ENCODE results near the gene LDAH. TPM values are rescaled to one million over a fixed set of nuclear protein-coding genes. Genes with fewer than 3 reads are reported as not detected.

LDAH gene
- total and polyA plus RNA-seq, 10 of the 15 experiments (the other 5 are each of a cell fraction or from before 2014, with no cell fraction given) = 17.9 to 44.7 (median 30.0) TPM

DNA sequence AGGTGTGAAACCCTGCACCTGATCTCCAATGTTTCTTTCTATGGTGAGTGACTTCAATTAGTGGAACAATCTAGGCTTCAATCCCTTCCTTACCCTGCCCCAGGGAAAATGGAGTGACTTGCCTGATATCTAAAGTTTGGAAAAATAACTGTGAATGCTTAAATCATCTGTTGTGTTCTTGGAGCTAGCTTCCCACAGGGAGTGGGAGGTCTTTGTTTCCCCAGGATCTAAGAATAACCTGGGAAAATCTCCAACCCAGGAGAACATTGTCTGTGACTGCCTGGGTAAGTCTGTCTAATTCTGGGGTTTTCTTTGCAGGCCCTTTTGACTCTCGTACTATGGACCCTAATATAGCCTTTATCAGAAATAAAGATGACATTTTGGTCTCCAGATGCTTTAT, 13.6 kb upstream of the LDAH start:
- Histone ChIP-seq H3K36me3 (ENCODE audit: control insufficient read depth in 2 of 2, insufficient read depth in 2 of 2, low read length in 1 of 2) (no peaks in the 10 kb centered on the region), H3K79me2 (ENCODE audit: control insufficient read depth, insufficient read depth, low read length) (no peaks in the 10 kb centered on the region), H3K27ac (ENCODE audit: control insufficient read depth, insufficient read depth) (no peak overlapping the region), H3K27me3 (replicated peaks in 1 of 2; ENCODE audit: control insufficient read depth in 2 of 2, insufficient read depth in 2 of 2, low read length in 1 of 2) (no peaks in the 10 kb centered on the region), H2AFZ (ENCODE audit: control insufficient read depth, low read depth, low read length) (no peak overlapping the region), H3K4me3 (no peak overlapping the region), H4K20me1 (ENCODE audit: control insufficient read depth, insufficient read depth) (no peaks in the 10 kb centered on the region), H3K9ac (ENCODE audit: control insufficient read depth, insufficient read depth, low read length) (no peak overlapping the region), H3K9me3 (replicated peaks; ENCODE audit: control insufficient read depth, insufficient read depth, low read length) (no peaks in the 10 kb centered on the region), H3K4me1 (ENCODE audit: control insufficient read depth, insufficient read depth, low read length) (no peaks in the 10 kb centered on the region), H3K4me2 (ENCODE audit: control insufficient read depth, insufficient read depth) (no peak overlapping the region)
- no peak for DNase-seq (ENCODE audit: low read depth, low spot score)
- CTCF ChIA-PET = no interaction called here
- RAD21 ChIA-PET (ENCODE audit: unreplicated experiment) = no interaction called here
- WGBS (ENCODE audit: insufficient coverage, insufficient replicate concordance, low lambda C conversion rate, missing lambda C conversion rate) = 0% methylated on average over 1 of the region's 1 CpG
- SMC1A ChIA-PET (ENCODE audit: uncharacterized antibody, unreplicated experiment) = no interaction called here
- TF ChIP-seq HDAC6 (IDR thresholded peaks at IDR 0.05; ENCODE audit: unreplicated experiment) = no peak
- no peak for TF ChIP-seq RUNX3 (IDR thresholded peaks at IDR 0.05; ENCODE audit: low read length)
- no peak for TF ChIP-seq POLR2A (IDR thresholded peaks at IDR 0.05; ENCODE audit: low read depth, low read length)
- TF ChIP-seq NFXL1 (IDR thresholded peaks at IDR 0.05; ENCODE audit: borderline replicate concordance) = no peak
- BruUV-seq (replicated peaks) = no TSS peak
- POLR2A ChIA-PET = no interaction called here
- FAIRE-seq = no peak
- ATAC-seq = no peak
- intact Hi-C loops (cut with micrococcal nuclease; ENCODE audit: unreplicated experiment) = no loop called here
- in situ Hi-C loops (cut with MboI) = no loop called here

DNA sequence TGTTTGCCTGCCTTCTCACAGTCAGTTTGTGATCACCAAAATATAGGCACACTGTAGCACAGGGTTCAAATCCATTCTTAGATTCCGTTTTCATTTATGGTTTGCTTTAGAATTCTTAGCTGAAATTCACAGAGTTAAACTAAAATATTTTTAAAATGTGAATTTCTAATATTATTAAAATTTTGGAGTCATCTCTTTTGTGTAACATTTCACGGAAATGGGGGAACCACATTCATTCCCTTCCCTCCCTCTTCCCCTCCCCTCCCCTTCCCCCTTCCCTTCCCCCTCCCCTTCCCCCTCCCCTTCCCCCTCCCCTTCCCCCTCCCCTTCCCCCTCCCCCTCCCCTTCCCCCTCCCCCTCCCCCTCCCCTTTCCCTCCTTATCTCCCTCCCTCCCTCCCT, 11.4 kb upstream of the LDAH start:
- in situ Hi-C loops (cut with MboI) (no loop called here), intact Hi-C loops (cut with micrococcal nuclease; ENCODE audit: unreplicated experiment) (no loop called here)
- ChIA-PET RAD21 (ENCODE audit: unreplicated experiment) (no interaction called here), CTCF (interaction anchor here (1.8 kb wide), 1 partner anchor 9 kb away, joined by 5 read pairs; no protein-coding TSS in a partner anchor), POLR2A (interaction anchor here (1.0 kb wide), 1 partner anchor 11 kb away, joined by 6 read pairs; the partner anchor contains the start of gene LDAH), SMC1A (ENCODE audit: uncharacterized antibody, unreplicated experiment) (no interaction called here)
- Histone ChIP-seq H3K9me3 (replicated peaks; ENCODE audit: control insufficient read depth, insufficient read depth, low read length) (no peaks in the 10 kb centered on the region), H3K79me2 (ENCODE audit: control insufficient read depth, insufficient read depth, low read length) (no peaks in the 10 kb centered on the region), H3K36me3 (ENCODE audit: control insufficient read depth in 2 of 2, insufficient read depth in 2 of 2, low read length in 1 of 2) (no peaks in the 10 kb centered on the region), H3K9ac (ENCODE audit: control insufficient read depth, insufficient read depth, low read length) (no peak overlapping the region), H3K27me3 (replicated peaks in 1 of 2; ENCODE audit: control insufficient read depth in 2 of 2, insufficient read depth in 2 of 2, low read length in 1 of 2) (no peaks in the 10 kb centered on the region), H3K4me2 (ENCODE audit: control insufficient read depth, insufficient read depth) (no peak overlapping the region), H3K4me1 (ENCODE audit: control insufficient read depth, insufficient read depth, low read length) (no peaks in the 10 kb centered on the region), H3K4me3 (no peak overlapping the region), H4K20me1 (ENCODE audit: control insufficient read depth, insufficient read depth) (no peaks in the 10 kb centered on the region), H2AFZ (ENCODE audit: control insufficient read depth, low read depth, low read length) (no peak overlapping the region), H3K27ac (ENCODE audit: control insufficient read depth, insufficient read depth) (no peak overlapping the region)
- no TSS peak for BruUV-seq (replicated peaks)
- 25% methylated on average over 2 of the region's 2 CpGs for WGBS (ENCODE audit: insufficient coverage, insufficient replicate concordance, low lambda C conversion rate, missing lambda C conversion rate)
- DNase-seq (ENCODE audit: low read depth, low spot score) (no peak), ATAC-seq (no peak), FAIRE-seq (no peak)
- TF ChIP-seq CBX5 (IDR thresholded peaks at IDR 0.05; ENCODE audit: low read depth) (no peak), RBBP5 (conservative IDR thresholded peaks at IDR 0.05) (no peak), NFIC (IDR thresholded peaks at IDR 0.05; ENCODE audit: low read depth, low read length) (no peak), CEBPB (IDR thresholded peaks at IDR 0.05; ENCODE audit: borderline replicate concordance in 1 of 2, low read depth in 2 of 2, low read length in 2 of 2) (no peak), TARDBP (IDR thresholded peaks at IDR 0.05; ENCODE audit: borderline replicate concordance) (no peak), NR2F1 (conservative IDR thresholded peaks at IDR 0.05) (no peak), MYB (IDR thresholded peaks at IDR 0.05; ENCODE audit: borderline replicate concordance, low read depth, low read length) (no peak), EZH2 (IDR thresholded peaks at IDR 0.05; ENCODE audit: borderline replicate concordance, control insufficient read depth, low read depth, low read length) (no peak)
- TF ChIP-seq, protein P1, sequence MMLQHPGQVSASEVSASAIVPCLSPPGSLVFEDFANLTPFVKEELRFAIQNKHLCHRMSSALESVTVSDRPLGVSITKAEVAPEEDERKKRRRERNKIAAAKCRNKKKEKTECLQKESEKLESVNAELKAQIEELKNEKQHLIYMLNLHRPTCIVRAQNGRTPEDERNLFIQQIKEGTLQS (IDR thresholded peaks at IDR 0.05; ENCODE audit: borderline replicate concordance, extremely low read depth, low read depth, low read length) = no peak

All from GM12878 (cell line).